CD4-positive, alpha-beta T cell treated with Interleukin-12 subunit alpha and Interleukin-12 subunit beta, for 1 hour (primary cell): Measurements from ENCODE around the gene RAB10.
"Not testable (repeated sequence)": the region's sequence is repeated elsewhere in the genome, so short reads cannot be mapped to it uniquely, and the experiment has no call there.

Source experiments
- DNase-seq: peaks from one replicate; pipeline ENCODE4 v3.0.0-alpha.2; 2020

RAB10 gene

GRCh38 chr2:26165403-26165802, 131.5 kb downstream of the RAB10 start:
- DNase-seq, result no peak

GRCh38 chr2:26166541-26166940, 132.7 kb downstream of the RAB10 start:
- DNase-seq, result not testable (repeated sequence)

- no peak for DNase-seq
Observed at GRCh38 chr2:26168785-26169184, 134.9 kb downstream of the RAB10 start.

GRCh38 chr2:26169226-26169625, 135.3 kb downstream of the RAB10 start:
- DNase-seq, result no peak

GRCh38 chr2:26169681-26170414, 136.0 kb downstream of the RAB10 start:
- no peak for DNase-seq

- DNase-seq, result no peak
Observed at GRCh38 chr2:26170795-26171194, 136.9 kb downstream of the RAB10 start.

GRCh38 chr2:26172189-26172870, 138.4 kb downstream of the RAB10 start:
- DNase-seq, result no peak

- DNase-seq, result no peak
Observed at GRCh38 chr2:26172871-26173775, 139.2 kb downstream of the RAB10 start, which contains the start of gene GAREM2. TSS of gene GAREM2 (plus strand) at chr2:26173088. CDS start at chr2:26173221, 133 bp downstream.

- DNase-seq, result no peak
Observed at GRCh38 chr2:26173776-26174482, 140.0 kb downstream of the RAB10 start.

GRCh38 chr2:26174691-26175465, 141.0 kb downstream of the RAB10 start:
- no peak for DNase-seq

- DNase-seq, result no peak
Observed at GRCh38 chr2:26175466-26176278, 141.8 kb downstream of the RAB10 start.

- no peak for DNase-seq
Observed at GRCh38 chr2:26176279-26176615, 142.4 kb downstream of the RAB10 start.

GRCh38 chr2:26177122-26177521, 143.2 kb downstream of the RAB10 start:
- no peak for DNase-seq

GRCh38 chr2:26178246-26178645, 144.4 kb downstream of the RAB10 start:
- DNase-seq, result no peak

GRCh38 chr2:26178746-26179436, 145.0 kb downstream of the RAB10 start:
- DNase-seq, result no peak

GRCh38 chr2:26179446-26179913, 145.6 kb downstream of the RAB10 start:
- no peak for DNase-seq

- no peak for DNase-seq
Observed at GRCh38 chr2:26182441-26182840, 148.6 kb downstream of the RAB10 start.

GRCh38 chr2:26182887-26183630, 149.2 kb downstream of the RAB10 start:
- DNase-seq, result no peak

- no peak for DNase-seq
Observed at GRCh38 chr2:26184121-26184520, 150.2 kb downstream of the RAB10 start.
